HEK293T (cell line): ENCODE data around the gene AGPAT2.

Source experiments
- ARNT ChIP-seq: fragments of 450-650 bp; IDR thresholded peaks from 2 replicates; pipeline ENCODE4 v1.6.1; 2017; ENCODE audit warnings: mild to moderate bottlenecking
- CTBP1 ChIP-seq: fragments of 450-650 bp; IDR thresholded peaks from 2 replicates; pipeline ENCODE4 v1.6.1; 2016; ENCODE audit warnings: borderline replicate concordance
- ELF4 ChIP-seq: fragments of 450-650 bp; IDR thresholded peaks from 2 replicates; pipeline ENCODE4 v1.6.1; 2017; ENCODE audit warnings: antibody characterized with exemption
- FOXK2 ChIP-seq: fragments of 450-650 bp; IDR thresholded peaks from 2 replicates; pipeline ENCODE4 v1.6.1; 2016; ENCODE audit warnings: mild to moderate bottlenecking
- FOXM1 ChIP-seq: fragments of 450-650 bp; IDR thresholded peaks from 2 replicates; pipeline ENCODE4 v1.6.1; 2017; ENCODE audit warnings: mild to moderate bottlenecking, borderline replicate concordance
- HDGF ChIP-seq: fragments of 450-650 bp; IDR thresholded peaks from 2 replicates; pipeline ENCODE4 v1.6.1; 2017; ENCODE audit warnings: antibody characterized with exemption, borderline replicate concordance
- L3MBTL2 ChIP-seq: fragments of 450-650 bp; conservative IDR thresholded peaks from 2 replicates; pipeline ENCODE4 v1.6.1; 2016; ENCODE audit warnings: mild to moderate bottlenecking
- LEF1 ChIP-seq: fragments of 450-650 bp; IDR thresholded peaks from 2 replicates; pipeline ENCODE4 v1.6.1; 2017; ENCODE audit warnings: mild to moderate bottlenecking, borderline replicate concordance
- NFRKB ChIP-seq: fragments of 450-650 bp; IDR thresholded peaks from 2 replicates; pipeline ENCODE4 v1.6.1; 2016; ENCODE audit warnings: mild to moderate bottlenecking, moderate library complexity
- PKNOX1 ChIP-seq: fragments of 450-650 bp; IDR thresholded peaks from 2 replicates; pipeline ENCODE4 v1.6.1; 2016
- SUZ12 ChIP-seq: fragments of 450-650 bp; IDR thresholded peaks from 2 replicates; pipeline ENCODE4 v1.6.1; 2016; ENCODE audit warnings: mild to moderate bottlenecking
- TARDBP ChIP-seq: fragments of 450-650 bp; IDR thresholded peaks from 2 replicates; pipeline ENCODE4 v1.6.1; 2016
- ZNF384 ChIP-seq: fragments of 450-650 bp; IDR thresholded peaks from 2 replicates; pipeline ENCODE4 v1.6.1; 2016

GRCh38 chr9:136645352-136645902 is 41.8 kb downstream of the AGPAT2 start:
- no peak for TF ChIP-seq SUZ12
- no peak for TF ChIP-seq LEF1
- TF ChIP-seq FOXM1 = no peak
- no peak for TF ChIP-seq ELF4
- TF ChIP-seq TARDBP = no peak
- TF ChIP-seq NFRKB = no peak
- no peak for TF ChIP-seq L3MBTL2
- no peak for TF ChIP-seq CTBP1
- no peak for TF ChIP-seq ZNF384
- no peak for TF ChIP-seq HDGF
- TF ChIP-seq FOXK2 = no peak
- no peak for TF ChIP-seq ARNT
- TF ChIP-seq PKNOX1 = no peak
